GM21515 (cell line): Measurements from ENCODE around the gene ARID4A.
"Not testable (repeated sequence)": the region's sequence is repeated elsewhere in the genome, so short reads cannot be mapped to it uniquely, and the experiment has no call there.

Experiments used
- ATAC-seq: cut with Tn5 transposase; IDR thresholded peaks from one replicate; pipeline ENCODE4 v1.9.1; 2021; ENCODE audit not compliant: unreplicated experiment

Gene ARID4A

GRCh38 chr14:58353516-58354299, 55.4 kb downstream of the ARID4A start:
- ATAC-seq: no peak

- no peak for ATAC-seq
These were observed 56.5 kb downstream of the ARID4A start for GRCh38 chr14:58354808-58355207.

GRCh38 chr14:58356268-58356667, 57.9 kb downstream of the ARID4A start:
- no peak for ATAC-seq

GRCh38 chr14:58362272-58362671, 63.9 kb downstream of the ARID4A start:
- not testable (repeated sequence) for ATAC-seq

GRCh38 chr14:58362798-58363412, 64.5 kb downstream of the ARID4A start:
- ATAC-seq: no peak

- no peak for ATAC-seq
These were observed 66.0 kb downstream of the ARID4A start for GRCh38 chr14:58364316-58364715.

GRCh38 chr14:58367296-58367695, 68.9 kb downstream of the ARID4A start:
- no peak for ATAC-seq

GRCh38 chr14:58368956-58369355, 70.6 kb downstream of the ARID4A start:
- no peak for ATAC-seq

- ATAC-seq: no peak
These were observed 78.4 kb downstream of the ARID4A start for GRCh38 chr14:58376791-58377190.

GRCh38 chr14:58390830-58391229, 92.5 kb downstream of the ARID4A start:
- no peak for ATAC-seq

- no peak for ATAC-seq
These were observed 97.1 kb downstream of the ARID4A start for GRCh38 chr14:58395562-58395811.

- ATAC-seq: peak; percentile 94
These were observed 97.7 kb downstream of the ARID4A start, which contains the start of gene TOMM20L for GRCh38 chr14:58395812-58396788. Gene TOMM20L, plus strand, starts transcription at chr14:58395930. Its CDS starts 28 bp downstream, at chr14:58395958.

- no peak for ATAC-seq
These were observed 98.8 kb downstream of the ARID4A start for GRCh38 chr14:58397156-58397555.

GRCh38 chr14:58398495-58398894, 100.1 kb downstream of the ARID4A start:
- ATAC-seq: no peak

- ATAC-seq: no peak
These were observed 100.5 kb downstream of the ARID4A start for GRCh38 chr14:58398895-58399294.

GRCh38 chr14:58401587-58401986, 103.2 kb downstream of the ARID4A start:
- ATAC-seq: no peak

GRCh38 chr14:58408681-58409215, 110.4 kb downstream of the ARID4A start:
- ATAC-seq: no peak

GRCh38 chr14:58414845-58415244, 116.5 kb downstream of the ARID4A start:
- ATAC-seq: no peak

- no peak for ATAC-seq
These were observed 117.5 kb downstream of the ARID4A start for GRCh38 chr14:58415636-58416547.

- not testable (repeated sequence) for ATAC-seq
These were observed 118.6 kb downstream of the ARID4A start for GRCh38 chr14:58416934-58417333.
